ENCODE data around the gene BEND5.

- TF ChIP-seq EZH2 (IDR thresholded peaks at IDR 0.05; ENCODE audit: insufficient read depth, poor library complexity, severe bottlenecking), result no peak
- TF ChIP-seq EZH2phosphoT487 (IDR thresholded peaks at IDR 0.05; ENCODE audit: insufficient read depth, low read depth), result no peak
Observed at GRCh38 chr1:48753293-48753692, 23.4 kb downstream of the BEND5 start.

All from GM23248 (cell line).